OCI-LY7 (cell line): ENCODE results near the gene IL17RE. TPM values are rescaled to one million over a fixed set of nuclear protein-coding genes. Genes with fewer than 3 reads are reported as not detected.
"Not testable (repeated sequence)": the region's sequence is repeated elsewhere in the genome, so short reads cannot be mapped to it uniquely, and the experiment has no call there.

Source experiments
- BruUV-seq: library from RNA; stranded (reverse); fragments of 400-500 nt; replicated peaks from 2 replicates; lab custom pipeline; 2021; lab: Mats Ljungman, UMichigan
- CTCF ChIA-PET: fragments of 300-600 bp; sonication (Branson Sonifier 250); formaldehyde crosslinking; loops from one replicate; lab custom pipeline; 2022; ENCODE audit warnings: antibody characterized with exemption; ENCODE audit not compliant: unreplicated experiment; lab: Charles Lee
- POLR2A ChIA-PET: fragments of 300-600 bp; sonication (Branson Sonifier 250); formaldehyde crosslinking; loops from one replicate; lab custom pipeline; 2022; ENCODE audit warnings: antibody characterized with exemption; lab: Charles Lee
- DNase-seq: peaks from one replicate; pipeline ENCODE4 v3.0.0-alpha.2; 2015; ENCODE audit warnings: low spot score
- H2AFZ ChIP-seq: fragments of 200-600 bp; sonication (generic), shearing (Covaris generic); 2 replicates; pipeline ENCODE4 v1.6.1; 2014; ENCODE audit warnings: mild to moderate bottlenecking, antibody characterized with exemption, low read length, moderate library complexity
- H3K27ac ChIP-seq: fragments of 200-600 bp; sonication (generic); 2 replicates; pipeline ENCODE4 v1.5.1; 2014; ENCODE audit warnings: mixed run types, low read depth, mild to moderate bottlenecking, moderate library complexity, low read length, inconsistent platforms; ENCODE audit not compliant: poor library complexity, severe bottlenecking
- H3K36me3 ChIP-seq: fragments of 200-600 bp; sonication (generic); 2 replicates; pipeline ENCODE4 v1.6.1; 2014; ENCODE audit warnings: mild to moderate bottlenecking, antibody characterized with exemption, low read length, moderate library complexity, mixed read lengths; ENCODE audit not compliant: insufficient read depth
- H3K4me1 ChIP-seq: fragments of 200-600 bp; sonication (generic); 2 replicates; pipeline ENCODE4 v1.5.1; 2014; ENCODE audit warnings: mild to moderate bottlenecking, low read length; ENCODE audit not compliant: insufficient read depth, poor library complexity, severe bottlenecking
- H3K4me2 ChIP-seq: fragments of 200-600 bp; sonication (generic); 2 replicates; pipeline ENCODE4 v1.6.1; 2014; ENCODE audit warnings: mild to moderate bottlenecking, low read length
- H3K4me3 ChIP-seq: fragments of 200-600 bp; sonication (generic); 2 replicates; pipeline ENCODE4 v1.5.1; 2014; ENCODE audit warnings: mild to moderate bottlenecking, low read depth, low read length; ENCODE audit not compliant: poor library complexity, severe bottlenecking
- H3K79me2 ChIP-seq: fragments of 200-600 bp; sonication (generic); 2 replicates; pipeline ENCODE4 v1.6.1; 2016; ENCODE audit warnings: low read depth, mild to moderate bottlenecking, low read length, moderate library complexity, mixed read lengths; ENCODE audit not compliant: insufficient read depth
- H3K9me2 ChIP-seq: fragments of 200-600 bp; sonication (generic); 2 replicates; pipeline ENCODE4 v1.6.1; 2016; ENCODE audit warnings: mild to moderate bottlenecking, low read length, mixed read lengths; ENCODE audit not compliant: insufficient read depth
- H3K9me3 ChIP-seq: fragments of 200-600 bp; sonication (generic); 2 replicates; pipeline ENCODE4 v1.6.1; 2014; ENCODE audit warnings: mild to moderate bottlenecking, mixed run types, low read length, mixed read lengths
- H4K20me1 ChIP-seq: fragments of 200-600 bp; sonication (generic); 2 replicates; pipeline ENCODE4 v1.6.1; 2014; ENCODE audit warnings: mild to moderate bottlenecking, antibody characterized with exemption, low read length, moderate library complexity, mixed read lengths; ENCODE audit not compliant: insufficient read depth
- CTCF ChIP-seq: fragments of 200-600 bp; sonication (generic); conservative IDR thresholded peaks from 2 replicates; pipeline ENCODE4 v1.5.1; 2014; ENCODE audit warnings: mild to moderate bottlenecking, antibody characterized with exemption, low read length, moderate library complexity, mixed read lengths
- EZH2phosphoT487 ChIP-seq: fragments of 200-600 bp; sonication (generic); IDR thresholded peaks from 2 replicates; pipeline ENCODE4 v1.6.1; 2018; ENCODE audit warnings: low read depth, borderline replicate concordance, mild to moderate bottlenecking, mixed run types, antibody characterized with exemption, low read length, moderate library complexity, mixed read lengths
- intact Hi-C: fragments of 100-400 bp; cut with micrococcal nuclease; formaldehyde crosslinking; loops from one replicate; pipeline ENCODE4 v1.10.0; 2022; ENCODE audit not compliant: unreplicated experiment
- total RNA-seq, 2 experiments: library from RNA; depleted of rRNA in 1 of 2; stranded (reverse); fragments of >200 nt in 1 of 2; shearing (Covaris generic) in 1 of 2; gene quantifications; 2 replicates each; pipeline ENCODE4 v1.2.3, GENCODE V29; 2014 to 2022

The IL17RE gene
- total RNA-seq, 2 experiments from 2014 or later: 0.06 to 1.1 TPM

- Histone ChIP-seq H3K4me1 (peaks cover 11% of the 10 kb centered on the region), H2AFZ (no peak overlapping the region), H3K9me3 (no peaks in the 10 kb centered on the region), H3K36me3 (peaks cover 45% of the 10 kb centered on the region), H3K4me2 (no peak overlapping the region), H4K20me1 (no peaks in the 10 kb centered on the region), H3K79me2 (peaks cover 37% of the 10 kb centered on the region), H3K4me3 (no peak overlapping the region), H3K27ac (no peak overlapping the region), H3K9me2 (no peaks in the 10 kb centered on the region)
- ChIA-PET CTCF (no interaction called here), POLR2A (interaction anchor here (1.0 kb wide), 1 partner anchor 19 kb away, joined by 5 read pairs; no protein-coding TSS in a partner anchor)
- intact Hi-C loops: no loop called here
- DNase-seq: no peak
- BruUV-seq: no TSS peak
- TF ChIP-seq CTCF: no peak
- no peak for TF ChIP-seq EZH2phosphoT487
Measured at GRCh38 chr3:9893739-9894138, 8.9 kb upstream of the IL17RE start.

- H2AFZ ChIP-seq, H3K4me3 ChIP-seq, BruUV-seq, H3K27ac ChIP-seq, CTCF ChIA-PET, H4K20me1 ChIP-seq, H3K4me1 ChIP-seq, H3K9me3 ChIP-seq, H3K4me2 ChIP-seq, H3K9me2 ChIP-seq, intact Hi-C loops, DNase-seq: not testable (repeated sequence)
- POLR2A ChIA-PET: interaction anchor here (0.5 kb wide), 1 partner anchor 1815 kb away, joined by 3 read pairs; no protein-coding TSS in a partner anchor
- Histone ChIP-seq H3K79me2 (peaks cover 35% of the 10 kb centered on the region), H3K36me3 (peaks cover 45% of the 10 kb centered on the region)
Measured at GRCh38 chr3:9895715-9896114, 6.9 kb upstream of the IL17RE start.

- POLR2A ChIA-PET, H3K9me2 ChIP-seq, CTCF ChIA-PET, H4K20me1 ChIP-seq, H3K27ac ChIP-seq, intact Hi-C loops, H2AFZ ChIP-seq, BruUV-seq, H3K4me2 ChIP-seq, H3K4me1 ChIP-seq, DNase-seq, H3K9me3 ChIP-seq, H3K4me3 ChIP-seq: not testable (repeated sequence)
- Histone ChIP-seq H3K79me2 (peaks cover 24% of the 10 kb centered on the region), H3K36me3 (peaks cover 44% of the 10 kb centered on the region)
Measured at GRCh38 chr3:9896755-9897407, 5.8 kb upstream of the IL17RE start.
